GM18861 (cell line): ENCODE measurements around the gene MYO6.
A peak's percentile ranks its signal among the peaks of the same experiment; 100 is the strongest.

Source experiments
- ATAC-seq: cut with Tn5 transposase; IDR thresholded peaks from one replicate; pipeline ENCODE4 v1.9.1; 2021; ENCODE audit not compliant: unreplicated experiment

Gene MYO6

GRCh38 chr6:75940564-75940963, 191.5 kb downstream of the MYO6 start:
- ATAC-seq = no peak

- ATAC-seq = no peak
Observed at GRCh38 chr6:75941509-75941908, 192.5 kb downstream of the MYO6 start.

GRCh38 chr6:75943381-75943780, 194.3 kb downstream of the MYO6 start:
- ATAC-seq = no peak

GRCh38 chr6:75946146-75946831, 197.2 kb downstream of the MYO6 start:
- ATAC-seq = peak; percentile 82

- ATAC-seq = no peak
Observed at GRCh38 chr6:75947935-75948334, 198.9 kb downstream of the MYO6 start.

GRCh38 chr6:75952128-75952527, 203.1 kb downstream of the MYO6 start:
- ATAC-seq = no peak

GRCh38 chr6:75963569-75963968, 214.5 kb downstream of the MYO6 start:
- ATAC-seq = no peak

GRCh38 chr6:75968143-75968542, 219.1 kb downstream of the MYO6 start:
- ATAC-seq = no peak
